ENCODE results near the gene FRYL.
"Not testable (repeated sequence)": the region's sequence is repeated elsewhere in the genome, so short reads cannot be mapped to it uniquely, and the experiment has no call there.

The FRYL gene

DNA sequence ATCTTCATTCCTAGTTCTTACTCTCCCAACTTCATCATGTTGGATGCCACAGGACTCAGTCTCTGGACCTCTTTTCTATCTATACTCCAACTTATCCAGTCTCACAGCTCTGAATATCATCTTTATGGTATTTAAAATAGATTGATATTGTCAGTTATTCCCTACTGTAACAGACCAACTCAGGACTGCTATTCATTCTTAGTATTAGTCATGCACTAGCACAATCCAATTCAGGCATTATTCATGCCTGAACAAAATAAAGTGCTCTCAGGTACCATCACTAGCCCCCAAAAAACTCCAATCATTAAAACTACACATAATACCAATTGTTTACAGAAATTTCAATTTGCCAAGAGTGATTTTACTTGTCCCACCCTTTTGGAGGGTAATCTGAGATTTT is 37.7 kb downstream of the FRYL start:
- FAIRE-seq = no peak

DNA sequence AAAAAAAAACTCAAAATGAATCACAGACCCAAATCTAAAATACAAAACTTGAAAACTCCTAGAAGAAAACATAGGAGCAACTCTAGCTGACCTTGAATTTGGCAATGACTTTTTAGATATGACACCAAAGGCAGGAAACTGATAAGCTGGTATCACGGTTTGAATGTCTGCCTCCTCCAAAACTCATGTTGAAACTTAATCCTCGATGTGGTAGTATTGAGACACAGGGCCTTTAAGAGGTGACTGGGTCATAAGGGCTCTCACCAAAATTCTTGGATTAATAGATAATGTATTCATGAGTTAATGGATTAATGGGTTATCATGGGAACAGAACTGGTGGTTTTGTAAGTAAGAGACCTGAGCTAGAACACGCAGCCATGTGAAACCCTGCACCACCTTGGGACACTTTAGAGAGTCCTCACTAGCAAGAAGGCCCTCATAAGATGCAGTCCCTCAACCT is 40.5 kb downstream of the FRYL start:
- FAIRE-seq = no peak

DNA sequence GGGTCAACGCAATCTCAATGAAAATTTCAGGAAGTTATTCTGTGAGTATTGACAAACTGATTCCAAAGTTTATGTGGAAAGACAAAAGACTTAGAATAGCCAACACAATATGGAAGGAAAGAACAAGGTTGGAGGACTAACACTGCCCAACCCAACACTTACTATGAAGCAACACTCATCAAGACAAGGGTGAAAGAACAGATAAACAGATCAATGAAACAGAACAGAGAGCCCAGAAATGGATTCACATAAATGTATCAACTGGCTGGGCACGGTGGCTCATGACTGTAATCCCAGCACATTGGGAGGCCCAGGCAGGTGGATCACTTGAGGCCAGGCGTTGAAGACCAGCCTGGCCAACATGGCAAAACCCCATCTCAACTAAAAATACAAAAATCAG is 41.2 kb downstream of the FRYL start:
- FAIRE-seq = no peak

DNA sequence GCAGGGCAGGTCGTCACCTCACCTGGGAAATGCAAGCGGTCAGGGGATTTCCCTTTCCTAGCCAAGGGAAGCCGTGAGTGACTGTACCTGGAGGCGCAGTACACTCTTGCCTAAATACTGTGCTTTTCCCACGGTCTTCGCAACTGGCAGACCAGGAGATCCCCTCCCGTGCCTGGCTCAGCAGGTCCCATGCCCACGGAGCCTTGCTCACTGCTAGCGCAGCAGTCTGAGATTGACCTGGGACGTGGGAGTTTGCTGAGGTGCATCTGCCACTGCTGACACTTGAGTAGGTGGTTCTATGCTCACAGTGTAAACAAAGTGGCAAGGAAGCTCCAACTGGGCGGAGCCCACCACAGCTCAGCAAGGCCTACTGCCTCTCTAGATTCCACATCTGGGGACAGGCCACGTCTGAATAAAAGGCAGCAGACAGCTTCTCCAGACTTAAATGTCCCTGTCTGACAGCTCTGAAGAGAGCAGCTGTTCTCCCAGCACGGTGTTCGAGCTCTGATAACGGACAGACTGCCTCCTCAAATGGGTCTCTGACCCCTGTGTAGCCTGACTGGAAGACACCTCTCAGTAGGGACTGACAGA is 51.1 kb downstream of the FRYL start:
- not testable (repeated sequence) for FAIRE-seq

DNA sequence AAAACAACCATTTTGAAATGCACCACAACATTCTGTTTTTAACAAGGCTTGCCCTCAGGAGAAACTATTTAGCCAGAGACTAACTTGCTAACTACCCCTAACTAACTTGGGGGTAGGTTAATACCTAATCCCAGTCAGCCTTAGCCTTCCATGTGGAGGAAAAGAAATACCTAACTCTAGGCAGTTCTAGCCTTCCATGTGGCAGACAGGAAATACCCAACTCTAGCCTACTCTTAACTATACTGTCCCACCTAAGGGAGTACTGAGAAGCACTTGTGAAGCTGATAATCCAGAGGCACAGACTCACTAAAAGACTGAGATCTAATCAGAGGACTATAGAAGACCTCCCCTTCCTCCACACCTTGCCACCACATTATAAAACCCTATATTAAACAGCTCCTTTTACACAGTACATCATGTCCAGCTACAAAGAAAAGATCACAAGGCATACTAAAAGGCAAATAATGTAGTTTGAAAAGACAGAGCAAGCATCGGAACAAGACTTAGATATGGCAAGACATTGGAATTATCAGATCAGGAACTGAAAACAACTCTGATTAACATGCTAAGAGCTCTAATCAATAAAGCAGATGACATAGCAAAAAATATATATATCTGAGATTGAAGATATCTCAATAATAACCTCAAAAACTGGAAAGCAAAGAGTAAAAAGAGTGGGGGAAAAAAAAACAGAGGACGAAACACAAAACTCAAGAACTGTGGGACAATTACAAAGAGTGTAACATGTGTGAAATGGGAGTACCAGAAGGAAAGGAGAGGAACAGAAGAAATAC is 52.2 kb downstream of the FRYL start:
- FAIRE-seq = no peak

DNA sequence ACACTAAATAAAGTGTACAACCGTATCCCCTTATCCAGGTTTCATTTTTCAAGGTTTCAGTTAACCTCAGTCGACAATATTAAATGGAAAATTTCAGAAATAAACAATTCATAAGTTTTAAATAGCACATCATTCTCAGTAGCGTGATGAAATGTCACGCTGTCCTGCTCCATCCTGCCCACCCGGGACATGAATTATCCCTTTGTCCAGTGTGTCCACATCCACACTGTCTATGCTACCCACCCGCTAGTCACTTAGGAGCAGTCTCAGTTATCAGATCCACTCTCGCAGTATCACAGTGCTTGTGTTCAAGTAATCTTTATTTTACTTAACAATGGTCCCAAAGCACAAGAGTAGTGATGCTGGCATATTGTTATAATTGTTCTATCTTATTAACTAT is 54.7 kb downstream of the FRYL start:
- no peak for FAIRE-seq

DNA sequence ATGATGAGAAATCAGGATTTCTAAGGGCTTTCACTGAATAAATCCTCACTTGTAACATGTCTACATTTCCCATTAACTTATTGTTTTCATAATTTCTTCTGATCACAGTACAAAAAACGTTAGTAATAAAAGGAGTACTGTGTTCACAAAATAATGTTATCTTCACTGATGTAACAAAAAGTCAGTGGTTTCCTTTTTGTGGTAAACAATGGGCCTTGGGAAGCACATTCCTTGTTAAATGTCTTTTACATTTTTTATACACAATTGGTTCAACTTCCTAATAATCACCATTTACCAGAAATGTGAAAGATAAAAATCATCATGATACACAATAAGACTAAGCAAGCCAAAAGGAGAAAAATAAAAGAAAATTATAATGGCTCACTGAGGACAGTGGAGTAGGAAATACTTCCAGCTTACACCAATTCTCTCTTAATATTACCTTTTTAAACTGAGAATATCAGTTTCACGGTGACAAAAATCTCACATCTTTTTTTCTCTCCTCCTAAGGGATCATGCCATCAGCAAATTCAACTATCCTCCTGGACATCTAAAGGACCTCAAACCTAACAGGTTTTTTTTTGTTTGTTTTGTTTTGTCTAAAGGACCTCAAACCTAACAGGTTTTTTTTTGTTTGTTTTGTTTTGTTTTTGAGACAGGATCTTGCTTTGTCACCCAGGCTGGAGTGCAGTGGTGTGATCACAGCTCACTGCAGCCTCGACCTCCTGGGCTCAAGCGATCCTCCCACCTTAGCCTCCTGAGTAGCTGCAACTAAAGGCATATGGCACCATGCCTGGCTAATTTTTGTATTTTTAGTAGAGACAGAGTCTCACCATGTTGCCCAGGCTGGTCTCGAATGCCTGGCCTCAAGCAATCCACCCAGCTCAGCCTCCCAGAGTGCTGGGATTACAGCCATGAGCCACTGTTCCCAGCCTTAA is 57.3 kb downstream of the FRYL start:
- no peak for FAIRE-seq

DNA sequence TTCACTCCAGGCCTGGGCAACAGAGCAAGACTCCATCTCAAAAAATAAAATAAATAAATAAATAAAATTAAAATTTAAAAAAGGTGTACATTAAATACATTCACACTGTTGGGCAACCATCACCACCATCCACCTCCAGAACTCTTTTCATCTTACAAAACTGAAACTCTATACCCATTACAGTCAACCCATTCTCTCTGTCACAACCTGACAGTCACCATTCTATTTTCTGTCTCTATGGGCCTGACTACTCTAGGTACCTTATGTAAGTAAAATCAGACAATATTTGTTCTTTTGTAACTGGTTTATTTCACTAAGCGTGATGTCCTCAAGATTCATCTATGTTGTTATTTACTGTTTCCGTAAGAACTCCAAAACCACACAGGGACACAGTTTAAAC is 59.6 kb downstream of the FRYL start:
- no peak for FAIRE-seq

DNA sequence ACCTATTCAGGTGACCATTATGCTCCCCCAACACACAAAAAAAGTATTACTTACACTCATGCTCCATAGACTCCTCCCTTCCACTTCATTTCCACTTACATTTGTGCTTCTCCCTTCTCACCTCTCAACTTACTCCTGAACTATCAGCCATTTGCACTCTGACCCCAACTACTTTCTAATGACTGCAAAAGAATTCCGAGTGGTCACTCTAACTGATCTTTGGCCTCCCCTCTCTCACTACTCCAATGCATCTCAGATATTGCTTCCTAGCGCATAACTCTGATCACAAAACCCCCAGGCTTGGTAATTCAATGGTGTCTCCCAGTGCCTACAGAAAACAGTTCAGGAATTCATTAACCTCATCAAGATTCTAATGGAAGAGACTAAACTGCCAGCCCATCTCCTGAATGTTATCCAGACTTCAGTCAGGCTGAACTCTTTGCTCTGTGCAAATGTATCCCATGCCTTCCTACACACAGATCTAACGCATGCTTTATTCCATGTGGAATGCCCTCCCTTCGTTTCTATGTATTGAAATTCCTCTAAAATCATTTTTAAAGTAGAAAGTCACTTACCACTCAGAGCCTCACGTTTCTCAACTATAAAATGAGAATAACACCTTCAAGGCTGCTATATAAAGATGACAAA is 61.1 kb downstream of the FRYL start:
- FAIRE-seq = no peak

DNA sequence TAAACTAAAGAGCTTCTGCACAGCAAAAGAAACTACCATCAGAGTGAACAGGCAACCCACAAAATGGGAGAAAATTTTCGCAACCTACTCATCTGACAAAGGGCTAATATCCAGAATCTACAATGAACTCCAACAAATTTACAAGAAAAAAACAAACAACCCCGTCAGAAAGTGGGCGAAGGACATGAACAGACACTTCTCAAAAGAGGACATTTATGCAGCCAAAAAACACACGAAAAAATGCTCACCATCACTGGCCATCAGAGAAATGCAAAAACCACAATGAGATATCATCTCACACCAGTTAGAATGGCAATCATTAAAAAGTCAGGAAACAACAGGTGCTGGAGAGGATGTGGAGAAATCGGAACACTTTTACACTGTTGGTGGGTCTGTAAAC is 63.8 kb downstream of the FRYL start:
- FAIRE-seq = not testable (repeated sequence)

DNA sequence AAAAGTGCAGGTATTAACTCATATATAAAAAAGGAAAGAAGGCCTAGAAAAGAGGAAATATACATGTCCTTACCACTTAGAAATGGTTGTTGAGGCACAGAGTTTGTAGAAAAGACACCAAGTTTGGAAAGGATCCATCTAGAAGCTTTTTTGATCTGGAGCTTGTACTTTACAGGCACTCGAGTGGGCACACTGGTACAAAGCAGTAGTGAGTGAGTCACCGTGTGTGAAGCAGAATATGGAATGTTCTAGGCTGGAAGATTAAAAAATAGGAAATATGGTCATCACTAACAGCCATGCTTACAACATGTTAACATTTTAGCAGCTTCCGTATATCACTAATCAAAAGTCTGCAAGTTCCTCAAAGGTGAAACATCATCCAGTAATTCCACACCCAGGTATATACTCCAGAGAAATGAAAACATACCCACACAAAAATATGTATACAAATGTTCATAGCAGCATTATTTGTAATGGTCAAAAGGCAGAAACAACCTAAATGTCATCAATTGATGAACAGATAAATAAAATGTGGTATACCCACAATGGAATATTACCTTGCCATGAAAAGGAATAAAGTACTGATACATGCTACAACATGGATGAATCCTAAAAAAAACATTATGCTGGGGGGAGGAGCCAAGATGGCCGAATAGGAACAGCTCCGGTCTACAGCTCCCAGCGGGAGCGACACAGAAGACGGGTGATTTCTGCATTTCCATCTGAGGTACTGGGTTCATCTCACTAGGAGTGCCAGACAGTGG is 69.5 kb downstream of the FRYL start:
- no peak for FAIRE-seq

DNA sequence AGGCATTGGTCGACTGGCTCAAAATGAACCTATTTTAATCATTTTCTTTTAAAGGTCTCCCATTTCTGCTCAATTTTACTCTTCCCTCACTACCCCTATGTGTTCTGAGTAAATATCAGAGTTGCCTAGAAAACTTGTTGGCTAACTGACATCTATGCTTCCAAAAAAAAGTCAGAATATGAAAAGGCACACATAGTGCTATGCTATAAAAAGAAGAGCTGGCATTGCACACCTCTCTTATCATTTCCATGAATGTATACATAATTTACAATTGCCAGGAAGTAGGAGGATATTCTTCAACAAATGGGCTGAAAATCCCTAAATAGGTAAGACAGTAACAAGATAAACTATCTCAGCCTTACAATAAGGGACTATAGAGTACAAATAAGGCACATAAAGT is 70.2 kb downstream of the FRYL start:
- no peak for FAIRE-seq

DNA sequence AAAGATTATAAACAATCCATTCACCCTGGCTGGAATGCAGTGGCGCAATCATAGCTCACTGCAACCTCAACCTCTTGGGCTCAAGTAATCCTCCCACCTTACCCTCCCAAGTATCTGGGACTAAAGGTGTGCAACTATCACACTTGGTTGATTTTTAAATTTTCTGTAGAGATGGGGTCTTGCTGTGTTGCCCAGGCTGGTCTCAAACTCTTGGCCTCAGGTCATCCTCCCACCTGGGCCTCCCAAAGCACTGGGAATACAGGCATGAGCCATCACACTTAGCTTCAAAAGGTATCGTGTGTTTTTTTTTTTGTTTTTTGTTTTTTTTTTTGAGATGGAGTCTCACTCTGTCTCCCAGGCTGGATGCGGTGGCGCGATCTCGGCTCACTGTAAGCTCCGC is 71.5 kb downstream of the FRYL start:
- FAIRE-seq = no peak

DNA sequence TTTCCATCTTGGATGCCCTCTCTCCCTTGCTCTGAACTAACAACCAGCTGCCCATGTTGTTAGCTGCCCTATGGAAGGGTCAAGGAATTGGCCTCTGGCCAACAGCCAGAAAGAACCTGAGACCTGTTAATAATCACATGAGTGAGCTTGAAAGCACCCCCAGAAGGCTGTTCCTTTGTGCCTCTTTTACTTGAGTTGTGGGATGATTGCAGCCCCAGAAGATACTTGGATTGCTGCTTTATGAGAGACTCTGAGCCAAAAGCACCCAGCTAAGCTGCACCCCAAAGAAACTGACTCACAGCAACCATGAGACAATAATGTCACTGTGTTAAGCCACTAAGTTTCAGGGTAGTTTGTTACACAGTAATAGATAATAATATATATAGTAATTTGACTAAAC is 73.3 kb downstream of the FRYL start:
- FAIRE-seq = no peak

DNA sequence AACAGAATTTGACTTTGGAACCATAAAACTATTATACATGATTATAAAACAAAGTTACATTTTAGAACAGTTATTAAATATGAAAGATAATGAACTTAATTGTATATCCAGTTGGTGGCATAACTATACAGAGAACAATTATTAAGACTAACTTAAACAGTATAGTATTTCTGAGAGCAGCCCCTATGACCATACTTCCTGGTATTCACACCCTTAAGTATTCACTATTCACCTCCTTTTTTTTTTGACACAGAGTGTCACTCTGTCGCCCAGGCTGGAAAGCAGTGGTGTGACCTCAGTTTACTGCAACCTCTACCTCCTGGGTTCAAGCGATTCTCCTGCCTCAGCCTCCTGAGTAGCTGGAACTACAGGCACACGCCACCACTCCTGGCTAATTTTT is 74.5 kb downstream of the FRYL start:
- no peak for FAIRE-seq

DNA sequence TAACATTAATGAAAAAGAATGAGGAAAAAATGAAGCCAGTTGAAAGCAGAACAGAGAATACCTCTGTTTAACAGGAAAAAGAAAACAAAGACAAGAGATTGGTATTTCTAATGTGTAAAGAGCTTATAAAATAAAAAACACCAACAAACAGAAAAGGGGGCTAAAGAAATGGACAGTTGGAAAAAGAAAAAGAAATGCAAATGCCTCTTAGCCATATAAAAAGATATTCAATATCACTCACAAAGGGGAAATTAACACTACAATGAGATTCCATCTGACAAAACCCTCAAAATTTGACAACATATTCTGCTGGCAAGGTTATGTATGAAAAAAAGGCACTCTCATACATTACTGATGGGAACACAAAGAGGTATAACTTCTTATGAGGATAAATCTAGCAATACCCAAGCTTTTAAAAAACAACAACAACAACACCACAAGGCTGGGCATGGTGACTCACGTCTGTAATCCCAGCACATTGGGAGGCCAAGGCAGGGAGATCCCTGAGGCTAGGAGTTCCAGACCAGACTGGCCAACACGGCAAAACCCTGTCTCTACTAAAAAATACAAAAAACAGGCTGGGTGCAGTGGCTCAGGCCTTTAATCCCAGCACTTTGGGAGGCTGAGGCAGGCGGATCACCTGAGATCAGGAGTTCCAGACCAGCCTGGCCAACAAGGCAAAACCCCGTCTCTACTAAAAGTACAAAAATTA is 75.8 kb downstream of the FRYL start:
- FAIRE-seq = no peak

DNA sequence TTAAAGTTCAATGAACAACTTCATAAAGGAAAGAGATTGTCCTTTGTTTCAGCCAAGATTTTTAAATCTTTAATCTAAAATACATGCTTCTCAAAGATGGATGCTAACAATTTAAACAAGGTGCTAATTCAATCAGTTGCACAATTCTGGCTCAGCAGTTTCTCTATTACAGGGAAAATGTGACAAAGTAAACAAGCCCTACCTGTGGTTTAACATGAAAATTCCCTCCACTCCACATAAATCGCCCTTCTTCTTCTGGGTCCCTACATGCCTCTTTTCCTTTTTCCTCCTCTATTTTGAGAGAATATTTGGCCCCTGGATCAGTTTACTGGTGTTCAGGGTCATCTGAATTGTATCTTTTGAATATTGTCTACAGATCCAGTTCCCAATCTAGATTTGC is 80.6 kb downstream of the FRYL start:
- FAIRE-seq = no peak

DNA sequence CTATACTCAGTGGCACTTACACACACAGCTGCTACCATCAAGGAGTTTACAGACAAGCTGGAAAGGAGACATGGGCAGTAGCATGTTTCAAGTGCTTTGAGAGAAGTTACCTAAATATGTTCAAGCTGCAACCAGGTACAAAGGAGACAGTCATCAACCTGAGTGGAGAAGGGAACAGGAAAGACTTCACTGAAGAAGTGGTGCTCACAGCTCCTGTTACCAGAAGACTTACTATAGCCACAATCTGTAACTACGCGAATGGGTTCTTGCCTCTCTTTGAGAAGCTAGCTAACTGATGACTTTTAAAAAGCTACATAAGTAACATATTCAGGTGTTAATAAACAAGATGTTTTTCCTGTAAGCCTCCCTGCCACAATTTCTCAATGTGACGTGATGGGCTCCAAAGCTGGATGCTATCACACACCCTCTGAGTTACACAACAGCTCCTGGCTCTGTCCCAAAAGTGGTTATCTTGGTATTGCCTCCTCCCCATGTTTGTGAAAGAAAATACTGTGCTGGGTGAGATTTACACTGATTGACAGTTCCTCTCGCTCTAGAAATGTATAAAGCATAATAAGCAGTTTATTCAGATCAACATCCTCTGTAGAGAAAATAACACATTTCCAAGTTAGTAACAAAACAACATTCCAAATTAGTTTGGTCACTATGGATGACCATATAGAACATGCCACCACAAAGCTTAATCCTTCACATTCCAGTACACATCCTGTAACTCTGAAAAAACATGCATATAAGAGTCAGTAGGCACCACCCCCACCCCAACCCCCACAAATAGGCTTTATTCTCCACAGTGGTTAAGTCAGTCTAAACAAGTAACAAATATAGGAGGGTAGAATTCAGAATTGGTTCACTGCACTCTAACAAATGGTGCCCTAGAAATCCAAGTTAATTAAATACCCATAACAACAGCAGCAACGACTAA is 81.8 kb downstream of the FRYL start:
- no peak for FAIRE-seq

DNA sequence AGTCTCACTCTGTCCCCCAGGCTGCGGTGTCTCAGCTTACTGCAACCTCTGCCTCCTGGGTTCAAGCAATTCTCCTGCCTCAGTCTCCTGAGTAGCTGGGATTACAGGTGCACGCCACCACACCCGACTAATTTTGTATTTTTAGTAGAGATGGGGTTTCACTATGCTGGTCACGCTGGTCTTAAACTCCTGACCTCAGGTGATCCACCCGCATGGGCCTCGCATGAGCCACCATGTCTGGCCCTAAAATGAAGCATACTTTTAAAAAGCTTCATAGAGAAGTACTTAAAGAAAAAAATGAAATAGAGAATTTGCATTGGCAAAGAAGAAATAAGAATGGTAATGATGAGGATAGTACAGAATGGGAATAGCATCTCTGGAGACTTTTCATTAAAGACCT is 82.6 kb downstream of the FRYL start:
- not testable (repeated sequence) for FAIRE-seq

DNA sequence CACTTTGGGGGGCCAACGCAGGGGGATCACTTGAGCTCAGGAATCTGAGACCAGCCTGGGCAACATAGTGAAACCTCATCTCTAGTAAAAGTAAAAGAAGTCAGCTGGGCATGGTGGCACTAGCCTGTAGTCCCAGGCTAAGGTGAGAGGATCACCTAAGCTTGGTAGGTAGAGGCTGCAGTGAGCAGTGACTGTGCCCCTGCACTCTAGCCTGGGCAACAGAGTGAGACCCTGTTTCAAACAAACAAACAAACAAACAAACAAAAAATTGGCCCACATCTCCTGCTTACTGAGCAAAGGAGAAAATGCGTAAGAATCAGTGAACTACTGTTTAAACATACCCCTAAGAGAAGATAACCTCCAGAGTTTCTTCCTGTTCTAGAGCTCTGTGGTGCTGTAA is 85.3 kb downstream of the FRYL start:
- FAIRE-seq = no peak

Measured in A204.1 (cell line).